ENCODE data around the gene LRP2BP.
"Not testable (repeated sequence)": the region's sequence is repeated elsewhere in the genome, so short reads cannot be mapped to it uniquely, and the experiment has no call there.

Gene LRP2BP

DNA sequence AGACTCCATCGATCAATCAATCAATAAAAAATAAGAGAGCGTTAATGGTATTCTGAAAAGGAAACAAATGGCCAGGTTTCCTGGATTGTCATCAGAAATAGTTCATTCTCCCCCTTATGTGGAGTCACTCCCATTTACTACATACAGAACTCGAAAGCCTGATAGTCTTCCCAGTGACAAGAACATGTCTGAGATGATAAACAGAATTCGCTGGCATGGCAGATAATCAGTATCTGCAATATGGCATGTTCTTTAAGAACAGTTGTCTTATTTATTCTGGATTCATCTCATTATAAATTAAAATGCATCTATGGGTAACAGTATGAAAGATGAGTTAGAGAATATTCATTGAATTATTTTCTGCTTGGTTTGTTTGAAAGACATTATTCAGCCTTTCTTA is 61.4 kb downstream of the LRP2BP start:
- Histone ChIP-seq H3K36me3 (ENCODE audit: control insufficient read depth in 1 of 2, insufficient read depth in 2 of 2, low read length in 2 of 2) (peaks cover 8 to 10% of the 10 kb centered on the region in 2 experiments), H2BK12ac (ENCODE audit: low read length) (no peak overlapping the region), H3K9me3 (ENCODE audit: insufficient read depth, low read depth, low read length) (peaks cover 5% of the 10 kb centered on the region), H3K4me2 (ENCODE audit: low read length) (no peak overlapping the region), H3K27me3 (ENCODE audit: insufficient read depth, low read length) (no peaks in the 10 kb centered on the region), H3K23ac (ENCODE audit: low read length) (no peak overlapping the region), H3K4me1 (ENCODE audit: control insufficient read depth in 1 of 2, insufficient read depth in 2 of 2, low read length in 2 of 2) (no peaks in the 10 kb centered on the region), H4K91ac (ENCODE audit: low read depth, low read length) (no peak overlapping the region), H3K79me2 (ENCODE audit: control insufficient read depth, insufficient read depth, low read length, poor library complexity) (no peaks in the 10 kb centered on the region), H2AFZ (ENCODE audit: insufficient read depth, low read length, poor library complexity) (no peak overlapping the region), H3K9ac (ENCODE audit: low read length) (no peak overlapping the region), H3K14ac (ENCODE audit: low read length) (no peak overlapping the region), H2BK120ac (ENCODE audit: insufficient read depth, low read length, poor library complexity) (no peak overlapping the region), H2AK5ac (ENCODE audit: low read length) (no peak overlapping the region), H3K79me1 (ENCODE audit: low read length) (no peaks in the 10 kb centered on the region), H2BK5ac (ENCODE audit: low read depth, low read length, poor library complexity) (no peak overlapping the region), H3K4ac (ENCODE audit: low read depth, low read length) (no peak overlapping the region), H4K8ac (ENCODE audit: low read depth, low read length) (no peak overlapping the region), H3K27ac (ENCODE audit: low read depth, low read length) (no peak overlapping the region), H3K18ac (ENCODE audit: low read length) (no peak overlapping the region), H4K12ac (ENCODE audit: low read depth, low read length) (no peak overlapping the region), H3K4me3 (ENCODE audit: low read depth, low read length) (no peak overlapping the region)
- no peak for DNase-seq
- no CpG with 5 or more reads among the region's 4 CpGs for WGBS (ENCODE audit: extremely low coverage, insufficient coverage, insufficient read length)

DNA sequence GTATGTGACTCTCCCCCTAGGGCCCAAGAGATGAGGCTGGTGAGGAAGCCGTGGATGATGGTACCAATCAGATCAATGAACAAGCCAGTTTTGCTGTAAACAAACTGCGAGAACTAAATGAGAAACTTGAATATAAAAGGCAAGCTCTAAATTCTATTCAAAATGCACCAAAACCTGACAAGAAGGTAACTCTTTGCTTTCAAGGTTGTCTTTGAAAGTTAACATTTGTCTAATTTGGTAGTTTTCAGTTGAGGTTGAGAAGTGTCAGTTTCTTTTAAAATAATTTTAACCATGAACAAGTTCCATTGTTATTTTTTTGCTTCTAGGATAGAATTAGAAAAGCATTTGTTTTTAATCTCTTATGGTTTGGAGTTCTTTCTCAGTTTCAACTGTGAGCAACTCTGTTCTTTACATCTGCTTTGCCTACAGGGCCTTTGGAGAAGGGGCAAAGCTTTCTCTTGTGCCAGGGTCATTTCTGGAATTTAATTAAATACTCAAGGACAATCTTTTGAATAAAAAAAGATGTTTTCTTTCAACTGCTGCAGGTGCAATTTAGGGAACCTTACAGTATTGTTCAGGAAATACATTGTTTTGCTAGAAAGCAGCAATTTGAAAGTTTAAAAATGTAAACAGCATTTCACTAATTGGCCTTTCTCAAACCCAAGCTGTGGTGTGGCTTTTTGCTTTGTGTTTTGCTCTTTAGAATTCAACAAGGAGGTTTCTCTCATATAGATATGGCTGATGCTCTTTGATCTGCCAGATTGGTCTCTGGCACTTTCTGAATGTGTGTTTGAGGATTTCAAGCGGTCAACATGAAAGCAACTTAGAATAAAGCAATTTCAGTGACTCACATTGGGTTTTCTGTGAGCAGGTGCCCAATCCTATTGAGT is 62.9 kb downstream of the LRP2BP start:
- Histone ChIP-seq H4K91ac (ENCODE audit: low read depth, low read length) (no peak overlapping the region), H3K23ac (ENCODE audit: low read length) (no peak overlapping the region), H3K79me1 (ENCODE audit: low read length) (peaks cover 2% of the 10 kb centered on the region), H4K8ac (ENCODE audit: low read depth, low read length) (no peak overlapping the region), H3K27ac (ENCODE audit: low read depth, low read length) (no peak overlapping the region), H3K4me3 (ENCODE audit: low read depth, low read length) (no peak overlapping the region), H2BK12ac (ENCODE audit: low read length) (no peak overlapping the region), H2BK120ac (ENCODE audit: insufficient read depth, low read length, poor library complexity) (no peak overlapping the region), H3K18ac (ENCODE audit: low read length) (no peak overlapping the region), H2AK5ac (ENCODE audit: low read length) (no peak overlapping the region), H3K4me1 (ENCODE audit: control insufficient read depth in 1 of 2, insufficient read depth in 2 of 2, low read length in 2 of 2) (no peaks in the 10 kb centered on the region), H3K27me3 (ENCODE audit: insufficient read depth, low read length) (no peaks in the 10 kb centered on the region), H2BK5ac (ENCODE audit: low read depth, low read length, poor library complexity) (no peak overlapping the region), H3K9ac (ENCODE audit: low read length) (no peak overlapping the region), H3K9me3 (ENCODE audit: insufficient read depth, low read depth, low read length) (peaks cover 10% of the 10 kb centered on the region), H3K4me2 (ENCODE audit: low read length) (no peak overlapping the region), H2AFZ (ENCODE audit: insufficient read depth, low read length, poor library complexity) (no peak overlapping the region), H3K4ac (ENCODE audit: low read depth, low read length) (no peak overlapping the region), H3K36me3 (ENCODE audit: control insufficient read depth in 1 of 2, insufficient read depth in 2 of 2, low read length in 2 of 2) (peaks cover 12 to 13% of the 10 kb centered on the region in 2 experiments), H3K14ac (ENCODE audit: low read length) (no peak overlapping the region), H4K12ac (ENCODE audit: low read depth, low read length) (no peak overlapping the region), H3K79me2 (ENCODE audit: control insufficient read depth, insufficient read depth, low read length, poor library complexity) (no peaks in the 10 kb centered on the region)
- WGBS (ENCODE audit: extremely low coverage, insufficient coverage, insufficient read length), result no CpG with 5 or more reads among the region's 3 CpGs
- DNase-seq, result no peak

DNA sequence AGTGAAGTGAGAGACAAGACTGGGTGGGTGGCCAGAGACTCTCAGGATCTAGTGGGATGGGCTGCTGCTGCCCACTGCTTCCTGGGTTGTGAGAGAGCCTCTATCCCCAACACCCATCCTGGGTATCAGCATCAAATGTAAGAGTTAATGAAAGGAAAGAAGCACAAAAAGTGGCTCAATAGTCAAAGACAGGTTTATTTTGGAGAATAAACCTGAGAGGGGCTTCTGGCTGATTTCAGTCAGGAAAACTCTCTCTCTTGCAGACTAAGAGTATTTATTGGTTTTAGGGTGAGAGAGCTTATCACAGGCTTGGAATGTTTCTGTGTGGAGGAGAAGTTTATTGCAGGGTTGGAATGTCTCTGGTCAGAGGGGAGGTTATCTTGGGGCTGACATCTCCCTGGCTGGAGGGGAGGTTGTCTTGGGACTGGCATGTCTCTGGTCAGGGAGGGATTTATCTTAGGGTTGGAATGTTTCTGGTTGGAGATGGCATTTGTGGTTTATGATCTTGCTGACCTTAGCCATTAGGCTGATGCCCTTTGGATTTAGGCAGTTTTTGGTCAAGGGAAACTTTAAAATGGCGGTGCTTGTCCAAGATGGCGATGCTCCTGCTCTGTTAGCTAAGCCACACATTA is 65.7 kb downstream of the LRP2BP start:
- not testable (repeated sequence) for H3K23ac ChIP-seq (ENCODE audit: low read length); H3K4me2 ChIP-seq (ENCODE audit: low read length); H3K4me1 ChIP-seq (ENCODE audit: control insufficient read depth in 1 of 2, insufficient read depth in 2 of 2, low read length in 2 of 2); H3K14ac ChIP-seq (ENCODE audit: low read length); H4K12ac ChIP-seq (ENCODE audit: low read depth, low read length); H3K79me2 ChIP-seq (ENCODE audit: control insufficient read depth, insufficient read depth, low read length, poor library complexity); H3K9ac ChIP-seq (ENCODE audit: low read length); H2AFZ ChIP-seq (ENCODE audit: insufficient read depth, low read length, poor library complexity); H2BK5ac ChIP-seq (ENCODE audit: low read depth, low read length, poor library complexity); H4K8ac ChIP-seq (ENCODE audit: low read depth, low read length); H2AK5ac ChIP-seq (ENCODE audit: low read length); H3K18ac ChIP-seq (ENCODE audit: low read length); H2BK120ac ChIP-seq (ENCODE audit: insufficient read depth, low read length, poor library complexity); H3K27me3 ChIP-seq (ENCODE audit: insufficient read depth, low read length); H3K79me1 ChIP-seq (ENCODE audit: low read length); H3K4ac ChIP-seq (ENCODE audit: low read depth, low read length); H3K9me3 ChIP-seq (ENCODE audit: insufficient read depth, low read depth, low read length); H3K4me3 ChIP-seq (ENCODE audit: low read depth, low read length); DNase-seq
- Histone ChIP-seq H3K36me3 (ENCODE audit: control insufficient read depth in 1 of 2, insufficient read depth in 2 of 2, low read length in 2 of 2) (peaks cover 12% of the 10 kb centered on the region in 2 experiments), H4K91ac (ENCODE audit: low read depth, low read length) (peak overlapping the region; percentile 64), H2BK12ac (ENCODE audit: low read length) (peak overlapping the region; percentile 51), H3K27ac (ENCODE audit: low read depth, low read length) (peak overlapping the region; percentile 69)
- no CpG with 5 or more reads among the region's 2 CpGs for WGBS (ENCODE audit: extremely low coverage, insufficient coverage, insufficient read length)

DNA sequence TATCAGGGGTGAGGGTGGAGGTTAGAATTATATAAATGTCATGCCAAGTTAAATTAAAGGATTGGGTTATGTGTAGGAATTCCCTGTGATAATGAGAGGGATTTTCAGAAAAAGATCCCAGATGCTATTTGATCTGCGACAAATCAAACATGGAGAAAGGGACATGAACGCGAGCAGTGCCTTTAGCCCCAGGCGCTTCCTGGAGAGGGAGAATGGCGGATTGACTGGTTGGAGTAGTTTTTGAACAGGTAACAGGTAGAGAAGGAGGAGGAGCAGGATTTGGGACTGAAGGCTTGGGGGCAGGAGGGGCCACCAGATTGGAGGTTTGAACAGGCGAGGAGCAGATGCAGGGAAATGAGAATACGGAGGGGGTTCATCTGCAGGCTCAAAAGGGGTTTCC is 67.1 kb downstream of the LRP2BP start:
- H3K36me3 ChIP-seq (ENCODE audit: control insufficient read depth in 1 of 2, insufficient read depth in 2 of 2, low read length in 2 of 2), result peaks cover 12% of the 10 kb centered on the region in 2 experiments
- H2BK5ac ChIP-seq (ENCODE audit: low read depth, low read length, poor library complexity), result peak overlapping the region; percentile 40
- H3K4me2 ChIP-seq (ENCODE audit: low read length), result no peak overlapping the region
- no peak overlapping the region for H2BK120ac ChIP-seq (ENCODE audit: insufficient read depth, low read length, poor library complexity)
- H3K27me3 ChIP-seq (ENCODE audit: insufficient read depth, low read length), result no peaks in the 10 kb centered on the region
- no peak overlapping the region for H3K27ac ChIP-seq (ENCODE audit: low read depth, low read length)
- H3K9me3 ChIP-seq (ENCODE audit: insufficient read depth, low read depth, low read length), result peaks cover 10% of the 10 kb centered on the region
- H3K9ac ChIP-seq (ENCODE audit: low read length), result no peak overlapping the region
- no peak overlapping the region for H4K91ac ChIP-seq (ENCODE audit: low read depth, low read length)
- H2AFZ ChIP-seq (ENCODE audit: insufficient read depth, low read length, poor library complexity), result no peak overlapping the region
- H3K4ac ChIP-seq (ENCODE audit: low read depth, low read length), result no peak overlapping the region
- peaks cover 2% of the 10 kb centered on the region for H3K79me1 ChIP-seq (ENCODE audit: low read length)
- no peak overlapping the region for H4K8ac ChIP-seq (ENCODE audit: low read depth, low read length)
- H2AK5ac ChIP-seq (ENCODE audit: low read length), result no peak overlapping the region
- H4K12ac ChIP-seq (ENCODE audit: low read depth, low read length), result no peak overlapping the region
- H3K4me1 ChIP-seq (ENCODE audit: control insufficient read depth in 1 of 2, insufficient read depth in 2 of 2, low read length in 2 of 2), result no peaks in the 10 kb centered on the region
- H3K23ac ChIP-seq (ENCODE audit: low read length), result no peak overlapping the region
- no peaks in the 10 kb centered on the region for H3K79me2 ChIP-seq (ENCODE audit: control insufficient read depth, insufficient read depth, low read length, poor library complexity)
- no peak overlapping the region for H3K14ac ChIP-seq (ENCODE audit: low read length)
- peak overlapping the region; percentile 64 for H2BK12ac ChIP-seq (ENCODE audit: low read length)
- DNase-seq, result peak; percentile 17 to 30
- no peak overlapping the region for H3K4me3 ChIP-seq (ENCODE audit: low read depth, low read length)
- no CpG with 5 or more reads among the region's 7 CpGs for WGBS (ENCODE audit: extremely low coverage, insufficient coverage, insufficient read length)
- H3K18ac ChIP-seq (ENCODE audit: low read length), result peak overlapping the region; percentile 10

Measured in trophoblast cell (in vitro differentiated cells and primary cell).